ENCODE measurements around the gene TATDN3. TPM values are rescaled to one million over a fixed set of nuclear protein-coding genes. Genes with fewer than 3 reads are reported as not detected.

TATDN3 gene
- polyA plus RNA-seq, 1 experiment, result 4.6 TPM

- DNase-seq (ENCODE audit: low read depth), result no peak
- ChIA-PET POLR2A (no interaction called here), CTCF (interaction anchor here (0.7 to 2.8 kb wide), 25 partner anchors 8 to 294 kb away, joined by 3 to 23 read pairs (median 4); partner anchors contain the start of genes BATF3, NSL1 and TATDN3)
- H3K4me3 ChIP-seq (ENCODE audit: low read depth, low read length), result no peak overlapping the region
- no peaks in the 10 kb centered on the region for H3K27me3 ChIP-seq (ENCODE audit: control insufficient read depth, insufficient read depth, low read length)
- TF ChIP-seq CTCF (IDR thresholded peaks at IDR 0.05; ENCODE audit: insufficient read depth, low read depth, low read length), result peak; percentile 79
- H3K36me3 ChIP-seq (ENCODE audit: control insufficient read depth, insufficient read depth, low read length), result no peaks in the 10 kb centered on the region
These were observed 41.7 kb upstream of the TATDN3 start for GRCh38 chr1:212749821-212750535.

GRCh38 chr1:212752252-212752933 is 39.3 kb upstream of the TATDN3 start:
- Histone ChIP-seq H3K27me3 (ENCODE audit: control insufficient read depth, insufficient read depth, low read length) (no peaks in the 10 kb centered on the region), H3K36me3 (ENCODE audit: control insufficient read depth, insufficient read depth, low read length) (no peaks in the 10 kb centered on the region), H3K4me3 (ENCODE audit: low read depth, low read length) (peak overlapping the region; percentile 25)
- POLR2A ChIA-PET, result no interaction called here
- no peak for DNase-seq (ENCODE audit: low read depth)
- TF ChIP-seq CTCF (IDR thresholded peaks at IDR 0.05; ENCODE audit: insufficient read depth, low read depth, low read length), result no peak
- CTCF ChIA-PET, result interaction anchor here (0.6 to 1.7 kb wide), 4 partner anchors 18 to 243 kb away, joined by 3 to 7 read pairs (median 4); no protein-coding TSS in a partner anchor

- CTCF ChIA-PET, result interaction anchor here (1.0 to 1.7 kb wide), 2 partner anchors 88 to 242 kb away, joined by 3 to 7 read pairs; no protein-coding TSS in a partner anchor
- no peaks in the 10 kb centered on the region for H3K27me3 ChIP-seq (ENCODE audit: control insufficient read depth, insufficient read depth, low read length)
- no peaks in the 10 kb centered on the region for H3K36me3 ChIP-seq (ENCODE audit: control insufficient read depth, insufficient read depth, low read length)
- TF ChIP-seq CTCF (IDR thresholded peaks at IDR 0.05; ENCODE audit: insufficient read depth, low read depth, low read length), result no peak
- POLR2A ChIA-PET, result no interaction called here
- H3K4me3 ChIP-seq (ENCODE audit: low read depth, low read length), result peak overlapping the region; percentile 25
- DNase-seq (ENCODE audit: low read depth), result no peak
These were observed 38.7 kb upstream of the TATDN3 start for GRCh38 chr1:212752934-212753497.

- POLR2A ChIA-PET, result no interaction called here
- CTCF ChIA-PET, result interaction anchor here (1.0 to 1.7 kb wide), 2 partner anchors 88 to 241 kb away, joined by 3 to 7 read pairs; no protein-coding TSS in a partner anchor
- no peak overlapping the region for H3K4me3 ChIP-seq (ENCODE audit: low read depth, low read length)
These were observed 37.9 kb upstream of the TATDN3 start for GRCh38 chr1:212753749-212754148.

More at GRCh38 chr1:212753749-212754148, 37.9 kb upstream of the TATDN3 start:
- no peak for DNase-seq (ENCODE audit: low read depth)
- no peaks in the 10 kb centered on the region for H3K27me3 ChIP-seq (ENCODE audit: control insufficient read depth, insufficient read depth, low read length)
- no peak for TF ChIP-seq CTCF (IDR thresholded peaks at IDR 0.05; ENCODE audit: insufficient read depth, low read depth, low read length)
- H3K36me3 ChIP-seq (ENCODE audit: control insufficient read depth, insufficient read depth, low read length), result no peaks in the 10 kb centered on the region

All from BJ (cell line).